Breast epithelium (tissue), 4 donors: ENCODE data around the gene C1QBP. TPM values are rescaled to one million over a fixed set of nuclear protein-coding genes. Genes with fewer than 3 reads are reported as not detected.
"Not testable (repeated sequence)": the region's sequence is repeated elsewhere in the genome, so short reads cannot be mapped to it uniquely, and the experiment has no call there.

ENCODE experiments used
- DNase-seq, 2 donors: peaks; one replicate each; pipeline ENCODE4 v3.0.0-alpha.2; 2019; ENCODE audit warnings: low spot score in 2 of 2
- H3K27ac ChIP-seq, 2 donors: fragments of 200-600 bp; sonication (generic) in 1 of 2; one replicate each; pipeline ENCODE4 v1.5.1; 2016 to 2019; ENCODE audit warnings: mild to moderate bottlenecking in 1 of 2
- H3K27me3 ChIP-seq, 2 donors: fragments of 200-600 bp; sonication (generic) in 1 of 2; one replicate each; pipeline versions ENCODE4 v1.5.1 to v1.6.0; 2017 to 2019; ENCODE audit warnings: control low read depth in 1 of 2, mild to moderate bottlenecking in 1 of 2
- H3K36me3 ChIP-seq: fragments of 200-600 bp; one replicate; pipeline ENCODE4 v1.5.1; 2019
- H3K4me1 ChIP-seq, 2 donors: fragments of 200-600 bp; sonication (generic); one replicate each; pipeline ENCODE4 v1.5.1; 2016 to 2019; ENCODE audit warnings: control low read depth in 1 of 2
- H3K4me3 ChIP-seq, 3 donors: fragments of 200-600 bp; sonication (generic); 1 replicate in 2 of 3; 2 replicates in 1 of 3; pipeline ENCODE4 v1.5.1; 2016 to 2019; ENCODE audit warnings: mild to moderate bottlenecking in 3 of 3, moderate library complexity in 2 of 3
- H3K9me3 ChIP-seq, 2 donors: fragments of 200-600 bp; sonication (generic) in 1 of 2; one replicate each; pipeline ENCODE4 v1.5.1; 2016 to 2019; ENCODE audit warnings: control low read depth in 1 of 2
- POLR2A ChIP-seq: fragments of 450-650 bp; IDR thresholded peaks from one replicate; pipeline ENCODE4 v1.6.1; 2016; ENCODE audit warnings: antibody characterized with exemption, mild to moderate bottlenecking, moderate library complexity
- POLR2AphosphoS5 ChIP-seq, 3 donors: sonication (generic); formaldehyde crosslinking; IDR thresholded peaks; one replicate each; pipeline ENCODE4 v1.6.1; 2017; ENCODE audit warnings: antibody characterized with exemption in 3 of 3
- intact Hi-C: fragments of 100-400 bp; cut with DNase I; formaldehyde crosslinking; loops from one replicate; pipeline ENCODE4 v1.15.1; 2023; ENCODE audit warnings: low total_unique reads
- total RNA-seq, 3 donors: library from RNA; depleted of rRNA; stranded (reverse); fragments of >200 nt; gene quantifications; one replicate each; pipeline ENCODE4 v1.1.0, GENCODE V29; 2016
- TF ChIP-seq, protein P1 (sequence below), 3 donors: fragments of 450-650 bp; IDR thresholded peaks; one replicate each; pipeline ENCODE4 v1.5.1; 2016 to 2017; ENCODE audit warnings: antibody characterized with exemption in 3 of 3, mild to moderate bottlenecking in 3 of 3, moderate library complexity in 3 of 3

Gene C1QBP
- total RNA-seq, 3 donors from 2014 or later = 59.0 to 109 (median 88.8) TPM

DNA sequence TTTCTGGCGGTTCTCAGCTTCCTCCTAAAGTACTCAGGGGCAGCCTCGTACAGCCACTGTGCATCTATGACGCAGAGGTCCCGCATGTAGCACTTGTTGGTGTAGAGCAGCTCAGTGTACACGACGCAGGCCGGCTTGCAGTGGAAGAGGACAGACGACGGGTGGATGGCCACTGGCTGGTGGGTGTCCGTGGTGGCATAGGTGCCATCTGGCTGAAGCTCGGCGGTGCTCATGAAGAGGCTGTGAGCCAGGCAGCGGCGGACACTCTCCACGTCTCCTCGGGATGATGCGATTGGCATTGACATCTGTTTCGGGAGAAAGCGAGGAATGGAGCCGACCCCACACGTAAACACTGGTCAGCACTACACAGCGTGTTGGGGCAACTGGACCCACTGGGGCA, 5.3 kb upstream of the C1QBP start:
- H3K27ac ChIP-seq = no peak overlapping the region
- H3K9me3 ChIP-seq = no peaks in the 10 kb centered on the region
- H3K36me3 ChIP-seq = no peaks in the 10 kb centered on the region
- no peaks in the 10 kb centered on the region for H3K27me3 ChIP-seq
- H3K4me1 ChIP-seq = no peaks in the 10 kb centered on the region
- intact Hi-C loops = no loop called here
- no peak overlapping the region for H3K4me3 ChIP-seq
- no peak for TF ChIP-seq POLR2AphosphoS5 (IDR thresholded peaks at IDR 0.05)
- no peak for DNase-seq

DNA sequence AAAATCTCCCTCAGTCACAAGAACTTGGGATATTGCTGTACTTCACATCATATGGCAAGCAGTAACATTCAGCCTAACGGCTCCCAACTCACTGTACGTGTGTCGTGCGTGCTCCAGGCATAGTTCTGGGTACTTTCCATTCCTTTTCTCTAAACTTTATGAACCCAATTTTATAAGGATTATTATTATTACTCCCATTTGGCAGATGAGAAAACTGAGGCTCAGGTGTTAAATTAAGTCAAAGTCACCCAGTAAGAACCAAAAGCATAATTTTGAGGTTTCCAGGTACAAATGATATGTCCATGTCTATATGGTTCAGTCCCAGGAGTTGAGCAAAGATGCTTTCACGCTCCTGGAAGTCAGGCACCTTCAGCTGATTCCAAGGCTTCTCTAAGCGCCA, 4.8 kb upstream of the C1QBP start:
- H3K4me3 ChIP-seq = no peak overlapping the region

DNA sequence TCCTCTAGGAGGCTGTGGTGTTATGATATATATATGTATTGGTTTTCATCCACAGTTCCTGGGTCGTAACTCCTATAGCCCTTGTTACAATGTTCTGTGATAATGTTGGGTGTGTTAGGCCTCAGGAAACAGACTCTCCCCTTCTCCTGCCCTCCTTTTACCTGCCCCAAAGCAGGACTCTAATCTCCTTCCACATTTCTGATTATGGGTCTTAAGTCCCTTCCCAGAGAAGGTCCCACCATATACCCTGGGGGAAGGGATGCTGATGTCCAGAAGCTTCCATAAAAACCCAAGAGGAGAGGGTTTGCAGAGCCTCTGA, 450 bp upstream of the C1QBP start:
- H3K36me3 ChIP-seq = no peaks in the 10 kb centered on the region
- TF ChIP-seq POLR2A = no peak
- TF ChIP-seq, protein P1, sequence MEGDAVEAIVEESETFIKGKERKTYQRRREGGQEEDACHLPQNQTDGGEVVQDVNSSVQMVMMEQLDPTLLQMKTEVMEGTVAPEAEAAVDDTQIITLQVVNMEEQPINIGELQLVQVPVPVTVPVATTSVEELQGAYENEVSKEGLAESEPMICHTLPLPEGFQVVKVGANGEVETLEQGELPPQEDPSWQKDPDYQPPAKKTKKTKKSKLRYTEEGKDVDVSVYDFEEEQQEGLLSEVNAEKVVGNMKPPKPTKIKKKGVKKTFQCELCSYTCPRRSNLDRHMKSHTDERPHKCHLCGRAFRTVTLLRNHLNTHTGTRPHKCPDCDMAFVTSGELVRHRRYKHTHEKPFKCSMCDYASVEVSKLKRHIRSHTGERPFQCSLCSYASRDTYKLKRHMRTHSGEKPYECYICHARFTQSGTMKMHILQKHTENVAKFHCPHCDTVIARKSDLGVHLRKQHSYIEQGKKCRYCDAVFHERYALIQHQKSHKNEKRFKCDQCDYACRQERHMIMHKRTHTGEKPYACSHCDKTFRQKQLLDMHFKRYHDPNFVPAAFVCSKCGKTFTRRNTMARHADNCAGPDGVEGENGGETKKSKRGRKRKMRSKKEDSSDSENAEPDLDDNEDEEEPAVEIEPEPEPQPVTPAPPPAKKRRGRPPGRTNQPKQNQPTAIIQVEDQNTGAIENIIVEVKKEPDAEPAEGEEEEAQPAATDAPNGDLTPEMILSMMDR (IDR thresholded peaks at IDR 0.05) = peak in 1 of 3 donors; percentile 51
- peak overlapping the region; percentile 64 to 85 (median 80) for H3K4me3 ChIP-seq
- H3K4me1 ChIP-seq = peaks cover 0 to 10% of the 10 kb centered on the region in 2 donors
- intact Hi-C loops = loop anchor here (10.0 kb wide), 1 partner anchor 1615 kb away; no protein-coding TSS in a partner anchor
- H3K27ac ChIP-seq = peak overlapping the region; percentile 79 to 83
- DNase-seq = no peak
- H3K27me3 ChIP-seq = no peaks in the 10 kb centered on the region
- no peaks in the 10 kb centered on the region for H3K9me3 ChIP-seq

More for the DNA sequence above, 4.8 kb upstream of the C1QBP start:
- H3K27me3 ChIP-seq = no peaks in the 10 kb centered on the region
- intact Hi-C loops = no loop called here
- no peaks in the 10 kb centered on the region for H3K36me3 ChIP-seq
- H3K9me3 ChIP-seq = no peaks in the 10 kb centered on the region
- DNase-seq = no peak
- no peak for TF ChIP-seq POLR2A
- TF ChIP-seq, protein P1 (IDR thresholded peaks at IDR 0.05) = no peak
- TF ChIP-seq POLR2AphosphoS5 (IDR thresholded peaks at IDR 0.05) = no peak
- no peaks in the 10 kb centered on the region for H3K4me1 ChIP-seq
- no peak overlapping the region for H3K27ac ChIP-seq

DNA sequence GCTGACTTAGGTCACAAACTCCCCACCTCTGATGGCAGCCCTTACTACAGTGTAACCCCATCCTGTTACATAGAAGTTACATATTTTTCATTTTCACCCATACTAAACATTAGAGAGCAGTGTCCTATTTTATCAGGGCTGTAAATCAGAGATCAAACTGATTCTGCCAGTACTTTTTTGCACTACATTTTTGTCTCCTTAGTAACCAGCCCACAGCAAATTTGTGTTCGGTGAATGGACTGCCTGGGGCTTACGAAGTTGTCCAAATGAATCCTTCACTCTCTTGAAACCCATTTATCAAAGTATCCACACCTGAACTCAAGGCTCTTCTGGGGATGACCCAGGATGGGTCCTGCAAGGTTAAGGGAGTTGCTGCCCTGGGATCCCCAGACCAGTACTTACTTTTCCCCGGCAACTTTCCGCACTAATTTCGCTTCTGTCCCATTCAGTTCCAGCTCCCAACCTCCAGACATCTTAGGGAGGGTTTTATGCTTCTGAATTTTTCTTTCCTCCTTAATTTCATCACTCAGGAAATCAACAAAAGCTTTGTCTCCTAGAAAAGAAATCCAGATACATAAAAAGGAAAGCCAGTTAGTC, 1.1 kb downstream of the C1QBP start:
- Histone ChIP-seq H3K9me3 (no peaks in the 10 kb centered on the region), H3K4me1 (peaks cover 0 to 10% of the 10 kb centered on the region in 2 donors), H3K27ac (peak overlapping the region; percentile 79 to 83), H3K36me3 (no peaks in the 10 kb centered on the region), H3K4me3 (peak overlapping the region; percentile 64 to 85 (median 80)), H3K27me3 (no peaks in the 10 kb centered on the region)
- DNase-seq = no peak
- intact Hi-C loops = loop anchor here (10.0 kb wide), 1 partner anchor 1613 kb away; no protein-coding TSS in a partner anchor
- TF ChIP-seq POLR2A (no peak), POLR2AphosphoS5 (IDR thresholded peaks at IDR 0.05) (no peak)
- TF ChIP-seq, protein P1 (IDR thresholded peaks at IDR 0.05) = no peak

DNA sequence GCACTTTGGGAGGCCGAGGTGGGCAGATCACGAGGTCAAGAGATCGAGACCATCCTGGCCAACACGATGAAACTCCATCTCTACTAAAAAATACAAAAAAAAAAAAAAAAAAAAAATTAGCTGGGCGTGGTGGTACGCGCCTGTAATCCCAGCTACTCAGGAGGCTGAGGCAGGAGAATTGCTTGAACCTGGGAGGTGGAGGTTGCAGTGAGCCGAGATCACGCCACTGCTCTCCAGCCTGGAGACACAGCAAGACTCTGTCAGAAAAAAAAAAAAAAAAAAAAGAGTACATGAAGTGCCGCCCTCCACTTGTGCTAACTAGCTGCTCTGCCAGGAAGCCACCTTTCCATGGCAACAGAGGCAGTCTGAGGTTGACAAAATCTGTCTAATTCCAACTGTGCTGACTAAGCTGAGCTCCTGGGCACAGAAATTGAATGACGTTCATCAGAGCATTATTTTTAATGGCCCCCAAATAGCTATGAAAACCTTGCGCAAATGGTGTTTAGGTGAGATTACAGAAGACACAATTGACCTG, 3.1 kb downstream of the C1QBP start:
- not testable (repeated sequence) for H3K27ac ChIP-seq, H3K4me1 ChIP-seq, H3K36me3 ChIP-seq, H3K27me3 ChIP-seq, H3K9me3 ChIP-seq, DNase-seq, H3K4me3 ChIP-seq
- intact Hi-C loops = loop anchor here (10.0 kb wide), 1 partner anchor 1611 kb away; no protein-coding TSS in a partner anchor

DNA sequence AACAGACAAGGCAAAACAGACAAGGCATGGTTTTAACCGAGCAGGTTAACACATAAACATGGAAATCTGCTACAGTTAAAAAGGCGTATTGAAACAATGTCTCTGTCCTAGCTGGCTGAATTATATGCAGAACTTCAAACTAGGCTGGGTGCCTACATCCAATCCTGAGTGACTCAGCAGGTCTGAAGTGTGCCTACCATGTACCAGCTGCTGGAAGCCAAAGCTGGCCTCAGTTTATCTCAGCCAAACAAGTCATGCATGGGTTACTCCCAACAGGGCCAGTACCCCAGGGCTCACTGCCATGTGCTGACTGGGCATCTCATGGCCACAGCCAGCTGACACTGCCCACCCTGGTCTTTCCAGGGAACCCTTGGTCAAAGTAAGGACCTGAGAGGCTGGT, 4.0 kb downstream of the C1QBP start:
- Histone ChIP-seq H3K4me3 (no peak overlapping the region), H3K27ac (no peak overlapping the region), H3K27me3 (no peaks in the 10 kb centered on the region), H3K36me3 (no peaks in the 10 kb centered on the region), H3K9me3 (no peaks in the 10 kb centered on the region), H3K4me1 (peaks cover 0 to 10% of the 10 kb centered on the region in 2 donors)
- no peak for DNase-seq
- intact Hi-C loops = loop anchor here (10.0 kb wide), 1 partner anchor 1610 kb away; no protein-coding TSS in a partner anchor
- TF ChIP-seq, protein P1 (IDR thresholded peaks at IDR 0.05) = no peak
- TF ChIP-seq POLR2A (no peak), POLR2AphosphoS5 (IDR thresholded peaks at IDR 0.05) (no peak)
